Keratinocyte (primary cell): Measurements from ENCODE around the gene ANAPC5. TPM values are rescaled to one million over a fixed set of nuclear protein-coding genes. Genes with fewer than 3 reads are reported as not detected.

Source experiments
- DNase-seq: peaks from one replicate; pipeline ENCODE4 v3.0.0-alpha.2; 2011; ENCODE audit warnings: low read depth, missing footprints, low spot score
- FAIRE-seq: peaks from 2 replicates; lab custom pipeline; 2011; peaks lifted over from hg19 to GRCh38; lab: Jason Lieb, UNC
- H2AFZ ChIP-seq: 2 replicates; pipeline ENCODE4 v1.6.0; 2012; ENCODE audit warnings: low read length, control low read depth, inconsistent platforms; ENCODE audit not compliant: control insufficient read depth
- H3K27ac ChIP-seq: 2 replicates; pipeline ENCODE4 v1.5.1; 2011; ENCODE audit warnings: low read length; ENCODE audit not compliant: control insufficient read depth, insufficient read depth
- H3K27me3 ChIP-seq: 3 replicates; pipeline ENCODE4 v1.6.0; 2011; ENCODE audit warnings: low read length; ENCODE audit not compliant: control insufficient read depth, insufficient read depth; ENCODE audit errors: extremely low read depth
- H3K36me3 ChIP-seq, 2 experiments: 2 replicates in 1 of 2; 3 replicates in 1 of 2; pipeline ENCODE4 v1.5.1; 2011; ENCODE audit warnings: low read length in 2 of 2, mild to moderate bottlenecking in 1 of 2; ENCODE audit not compliant: control insufficient read depth in 2 of 2, insufficient read depth in 2 of 2; ENCODE audit errors: extremely low read depth in 1 of 2
- H3K4me1 ChIP-seq: 3 replicates; pipeline ENCODE4 v1.5.1; 2011; ENCODE audit warnings: low read length; ENCODE audit not compliant: control insufficient read depth, insufficient read depth; ENCODE audit errors: extremely low read depth
- H3K4me2 ChIP-seq: 3 replicates; pipeline ENCODE4 v1.6.0; 2011; ENCODE audit warnings: low read depth, low read length; ENCODE audit not compliant: control insufficient read depth, insufficient read depth; ENCODE audit errors: extremely low read depth
- H3K4me3 ChIP-seq, 3 experiments: fragments of 200-600 bp in 1 of 3; sonication (generic) in 1 of 3; 2 replicates in 2 of 3; 3 replicates in 1 of 3; pipeline ENCODE4 v1.5.1; 2011 to 2016; ENCODE audit warnings: low read length in 3 of 3, mild to moderate bottlenecking in 3 of 3, control low read depth in 2 of 3, inconsistent platforms in 1 of 3, low read depth in 1 of 3, mixed read lengths in 1 of 3, mixed run types in 1 of 3, moderate library complexity in 1 of 3; ENCODE audit not compliant: control insufficient read depth in 2 of 3, insufficient read depth in 2 of 3; ENCODE audit errors: extremely low read depth in 1 of 3
- H3K79me2 ChIP-seq: 2 replicates; pipeline ENCODE4 v1.6.0; 2012; ENCODE audit warnings: low read length; ENCODE audit not compliant: control insufficient read depth, insufficient read depth
- H3K9ac ChIP-seq: 3 replicates; pipeline ENCODE4 v1.6.0; 2011; ENCODE audit warnings: low read length; ENCODE audit not compliant: control insufficient read depth, insufficient read depth; ENCODE audit errors: extremely low read depth
- H3K9me1 ChIP-seq: 3 replicates; pipeline ENCODE4 v1.6.0; 2011; ENCODE audit warnings: low read length; ENCODE audit not compliant: control insufficient read depth, insufficient read depth; ENCODE audit errors: extremely low read depth
- H3K9me3 ChIP-seq: 2 replicates; pipeline ENCODE4 v1.5.1; 2012; ENCODE audit warnings: low read depth, low read length; ENCODE audit not compliant: control insufficient read depth
- H4K20me1 ChIP-seq: 3 replicates; pipeline ENCODE4 v1.6.0; 2011; ENCODE audit warnings: low read length; ENCODE audit not compliant: control insufficient read depth, insufficient read depth; ENCODE audit errors: extremely low read depth
- EZH2 ChIP-seq: IDR thresholded peaks from one replicate; pipeline ENCODE4 v1.6.1; 2012; ENCODE audit warnings: inconsistent platforms, mild to moderate bottlenecking, low read length, moderate library complexity
- dilution Hi-C: fragments of 300-500 bp; cut with MboI; formaldehyde crosslinking; loops from one replicate; pipeline ENCODE4 v1.7.0; 2020; ENCODE audit warnings: low sequenced_read_pairs; ENCODE audit not compliant: extremely low pct_ligation_motif_present
- polyA plus RNA-seq, 5 experiments: library from polyadenylated mRNA; depleted of rRNA in 3 of 5; stranded (reverse) in 3 of 5; stranded (forward) in 1 of 5; unstranded in 1 of 5; fragments of >200 nt; gene quantifications; 1 replicate in 1 of 5; 2 replicates in 3 of 5; 3 replicates in 1 of 5; pipeline versions ENCODE4 v1.2.1 to v1.2.3, GENCODE V29; 2011 to 2012; ENCODE audit warnings: missing spikeins in 2 of 5, low read depth in 1 of 5, low replicate concordance in 1 of 5
- TF ChIP-seq, protein P1 (sequence below), 3 experiments: IDR thresholded peaks in 1 of 3; conservative IDR thresholded peaks in 1 of 3; optimal IDR thresholded peaks in 1 of 3; 2 replicates in 2 of 3; 3 replicates in 1 of 3; pipeline versions ENCODE3 to v1.5.1; 2011; ENCODE audit warnings: low read length in 3 of 3, mild to moderate bottlenecking in 3 of 3, moderate library complexity in 2 of 3, control low read depth in 1 of 3, inconsistent platforms in 1 of 3; ENCODE audit not compliant: insufficient read depth in 2 of 3; ENCODE audit errors: extremely low read depth in 1 of 3

The ANAPC5 gene
- polyA plus RNA-seq, 1 donor (not counting 4 experiments of a cell fraction or from before 2014, with no cell fraction given), result 115 TPM

GRCh38 chr12:121278169-121279070, 73.8 kb downstream of the ANAPC5 start:
- Histone ChIP-seq H3K4me1 (peaks cover 11% of the 10 kb centered on the region), H3K27me3 (no peaks in the 10 kb centered on the region), H2AFZ (no peak overlapping the region), H3K4me3 (no peak overlapping the region), H3K9me3 (no peaks in the 10 kb centered on the region), H3K27ac (no peak overlapping the region), H3K9me1 (no peaks in the 10 kb centered on the region), H3K4me2 (no peak overlapping the region), H4K20me1 (no peaks in the 10 kb centered on the region), H3K36me3 (peaks cover 0 to 13% of the 10 kb centered on the region in 2 experiments), H3K9ac (no peak overlapping the region), H3K79me2 (no peaks in the 10 kb centered on the region)
- dilution Hi-C loops, result no loop called here
- TF ChIP-seq EZH2, result no peak
- TF ChIP-seq, protein P1, sequence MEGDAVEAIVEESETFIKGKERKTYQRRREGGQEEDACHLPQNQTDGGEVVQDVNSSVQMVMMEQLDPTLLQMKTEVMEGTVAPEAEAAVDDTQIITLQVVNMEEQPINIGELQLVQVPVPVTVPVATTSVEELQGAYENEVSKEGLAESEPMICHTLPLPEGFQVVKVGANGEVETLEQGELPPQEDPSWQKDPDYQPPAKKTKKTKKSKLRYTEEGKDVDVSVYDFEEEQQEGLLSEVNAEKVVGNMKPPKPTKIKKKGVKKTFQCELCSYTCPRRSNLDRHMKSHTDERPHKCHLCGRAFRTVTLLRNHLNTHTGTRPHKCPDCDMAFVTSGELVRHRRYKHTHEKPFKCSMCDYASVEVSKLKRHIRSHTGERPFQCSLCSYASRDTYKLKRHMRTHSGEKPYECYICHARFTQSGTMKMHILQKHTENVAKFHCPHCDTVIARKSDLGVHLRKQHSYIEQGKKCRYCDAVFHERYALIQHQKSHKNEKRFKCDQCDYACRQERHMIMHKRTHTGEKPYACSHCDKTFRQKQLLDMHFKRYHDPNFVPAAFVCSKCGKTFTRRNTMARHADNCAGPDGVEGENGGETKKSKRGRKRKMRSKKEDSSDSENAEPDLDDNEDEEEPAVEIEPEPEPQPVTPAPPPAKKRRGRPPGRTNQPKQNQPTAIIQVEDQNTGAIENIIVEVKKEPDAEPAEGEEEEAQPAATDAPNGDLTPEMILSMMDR (optimal IDR thresholded peaks at IDR 0.05 in 1 of 3, IDR thresholded peaks at IDR 0.05 in 1 of 3, conservative IDR thresholded peaks at IDR 0.05 in 1 of 3; ENCODE audit: extremely low read depth in 1 of 3, insufficient read depth in 2 of 3, low read length in 3 of 3), result no peak
- DNase-seq (no peak), FAIRE-seq (no peak)

- Histone ChIP-seq H4K20me1 (no peaks in the 10 kb centered on the region), H3K4me1 (peaks cover 11% of the 10 kb centered on the region), H3K9me1 (no peaks in the 10 kb centered on the region), H2AFZ (no peak overlapping the region), H3K27me3 (no peaks in the 10 kb centered on the region), H3K79me2 (no peaks in the 10 kb centered on the region), H3K4me2 (peak overlapping the region; percentile 27), H3K27ac (peak overlapping the region; percentile 63), H3K4me3 (no peak overlapping the region), H3K36me3 (peaks cover 5 to 15% of the 10 kb centered on the region in 2 experiments), H3K9me3 (no peaks in the 10 kb centered on the region), H3K9ac (no peak overlapping the region)
- dilution Hi-C loops, result no loop called here
- TF ChIP-seq EZH2, result no peak
- TF ChIP-seq, protein P1 (optimal IDR thresholded peaks at IDR 0.05 in 1 of 3, IDR thresholded peaks at IDR 0.05 in 1 of 3, conservative IDR thresholded peaks at IDR 0.05 in 1 of 3; ENCODE audit: extremely low read depth in 1 of 3, insufficient read depth in 2 of 3, low read length in 3 of 3), result no peak
- FAIRE-seq (no peak), DNase-seq (no peak)
Observed at GRCh38 chr12:121277374-121277759, 74.8 kb downstream of the ANAPC5 start.
